Measurements from ENCODE around the gene SLC24A3. TPM values are rescaled to one million over a fixed set of nuclear protein-coding genes. Genes with fewer than 3 reads are reported as not detected.

The SLC24A3 gene
- total and polyA plus RNA-seq, 2 of the 13 experiments (the other 11 are each of a cell fraction or from before 2014, with no cell fraction given), result not detected

GRCh38 chr20:19609642-19610223 is 397.3 kb downstream of the SLC24A3 start (continued):
- no peak for TF ChIP-seq ZNF574 (CRISPR knock-in tag; IDR thresholded peaks at IDR 0.05)
- TF ChIP-seq ZFP36 (IDR thresholded peaks at IDR 0.05; ENCODE audit: borderline replicate concordance, low read depth, low read length, partially characterized antibody), result no peak
- no peak; the same call in 1 of the 2 replicates for TF ChIP-seq ARNTL (CRISPR knock-in tag; IDR thresholded peaks at IDR 0.05)
- TF ChIP-seq ELF1 (CRISPR knock-in tag; IDR thresholded peaks at IDR 0.05), result peak; percentile 63
- TF ChIP-seq ZNF512 (CRISPR knock-in tag; IDR thresholded peaks at IDR 0.05), result peak; percentile 88; the same call in 1 of the 2 replicates
- no peak for TF ChIP-seq ZNF20 (CRISPR knock-in tag; IDR thresholded peaks at IDR 0.05)
- TF ChIP-seq ZNF101 (CRISPR knock-in tag; IDR thresholded peaks at IDR 0.05; ENCODE audit: borderline replicate concordance, low read depth), result no peak
- TF ChIP-seq ZNF724P (CRISPR knock-in tag; IDR thresholded peaks at IDR 0.05; ENCODE audit: borderline replicate concordance), result no peak
- TF ChIP-seq THAP11 (CRISPR knock-in tag; IDR thresholded peaks at IDR 0.05), result peak; percentile 61
- TF ChIP-seq ZNF782 (CRISPR knock-in tag; IDR thresholded peaks at IDR 0.05; ENCODE audit: borderline replicate concordance), result no peak
- no peak for TF ChIP-seq ZNF740 (CRISPR knock-in tag; IDR thresholded peaks at IDR 0.05)
- 0 out of 2 replicates have a peak, but pooled peaks have one; percentile 65 for TF ChIP-seq ZNF34 (CRISPR knock-in tag; IDR thresholded peaks at IDR 0.05; ENCODE audit: borderline replicate concordance)
- TF ChIP-seq RFX1 (IDR thresholded peaks at IDR 0.05), result no peak
- no peak for TF ChIP-seq TCF12 (IDR thresholded peaks at IDR 0.05)
- no peak for TF ChIP-seq TCF12 (CRISPR knock-in tag; IDR thresholded peaks at IDR 0.05)
- TF ChIP-seq THYN1 (CRISPR knock-in tag; IDR thresholded peaks at IDR 0.05; ENCODE audit: borderline replicate concordance, low read depth), result no peak
- TF ChIP-seq RXRB (CRISPR knock-in tag; IDR thresholded peaks at IDR 0.05; ENCODE audit: borderline replicate concordance), result peak; percentile 83; the same call in 1 of the 2 replicates
- TF ChIP-seq LCORL (IDR thresholded peaks at IDR 0.05), result no peak
- TF ChIP-seq LCORL (CRISPR knock-in tag; IDR thresholded peaks at IDR 0.05), result peak; percentile 88; the same call in 1 of the 2 replicates
- no peak for TF ChIP-seq ZNF354B (CRISPR knock-in tag; IDR thresholded peaks at IDR 0.05)
- TF ChIP-seq ADNP (CRISPR knock-in tag; IDR thresholded peaks at IDR 0.05), result no peak
- no peak for TF ChIP-seq FIP1L1 (IDR thresholded peaks at IDR 0.05; ENCODE audit: borderline replicate concordance, insufficient read depth, low read depth, low read length)
- TF ChIP-seq ZNF414 (CRISPR knock-in tag; IDR thresholded peaks at IDR 0.05), result no peak
- no peak for TF ChIP-seq ZNF501 (CRISPR knock-in tag; IDR thresholded peaks at IDR 0.05)
- TF ChIP-seq DR1 (CRISPR knock-in tag; IDR thresholded peaks at IDR 0.05), result no peak
